Neutrophil (primary cell): ENCODE results near the gene LGALS13.

ENCODE experiments used
- H3K27ac ChIP-seq: fragments of 200-600 bp; sonication (generic); 2 replicates; pipeline ENCODE4 v1.5.1; 2016; ENCODE audit warnings: mild to moderate bottlenecking, moderate library complexity
- H3K27me3 ChIP-seq: fragments of 200-600 bp; sonication (generic); 2 replicates; pipeline ENCODE4 v1.6.0; 2016; ENCODE audit warnings: mild to moderate bottlenecking
- H3K36me3 ChIP-seq: fragments of 200-600 bp; sonication (generic); 2 replicates; pipeline ENCODE4 v1.5.1; 2017
- H3K4me1 ChIP-seq, 2 experiments: fragments of 200-600 bp in 1 of 2; sonication (generic) in 1 of 2; 1 replicate in 1 of 2; 2 replicates in 1 of 2; pipeline versions ENCODE4 v1.5.1 to v1.6.1; 2013 to 2016; ENCODE audit warnings: low read depth in 1 of 2, low read length in 1 of 2, mild to moderate bottlenecking in 1 of 2, moderate library complexity in 1 of 2; ENCODE audit not compliant: control insufficient read depth in 1 of 2, insufficient read depth in 1 of 2
- H3K4me3 ChIP-seq, 2 experiments: fragments of 200-600 bp in 1 of 2; sonication (generic) in 1 of 2; 1 replicate in 1 of 2; 2 replicates in 1 of 2; pipeline ENCODE4 v1.5.1; 2013 to 2016; ENCODE audit warnings: low read depth in 1 of 2, low read length in 1 of 2, mild to moderate bottlenecking in 1 of 2, moderate library complexity in 1 of 2
- H3K9me3 ChIP-seq: fragments of 200-600 bp; sonication (generic); 2 replicates; pipeline ENCODE4 v1.5.1; 2016
- TF ChIP-seq, protein P1 (sequence below): fragments of 200-600 bp; sonication (generic); IDR thresholded peaks from 2 replicates; pipeline ENCODE4 v1.5.1; 2016; ENCODE audit warnings: antibody characterized with exemption

LGALS13 gene

GRCh38 chr19:39582891-39583625, 19.3 kb upstream of the LGALS13 start:
- Histone ChIP-seq H3K4me1 (no peaks in the 10 kb centered on the region), H3K4me3 (no peak overlapping the region), H3K36me3 (no peaks in the 10 kb centered on the region), H3K9me3 (no peaks in the 10 kb centered on the region), H3K27ac (no peak overlapping the region), H3K27me3 (peaks cover 7% of the 10 kb centered on the region)
- TF ChIP-seq, protein P1, sequence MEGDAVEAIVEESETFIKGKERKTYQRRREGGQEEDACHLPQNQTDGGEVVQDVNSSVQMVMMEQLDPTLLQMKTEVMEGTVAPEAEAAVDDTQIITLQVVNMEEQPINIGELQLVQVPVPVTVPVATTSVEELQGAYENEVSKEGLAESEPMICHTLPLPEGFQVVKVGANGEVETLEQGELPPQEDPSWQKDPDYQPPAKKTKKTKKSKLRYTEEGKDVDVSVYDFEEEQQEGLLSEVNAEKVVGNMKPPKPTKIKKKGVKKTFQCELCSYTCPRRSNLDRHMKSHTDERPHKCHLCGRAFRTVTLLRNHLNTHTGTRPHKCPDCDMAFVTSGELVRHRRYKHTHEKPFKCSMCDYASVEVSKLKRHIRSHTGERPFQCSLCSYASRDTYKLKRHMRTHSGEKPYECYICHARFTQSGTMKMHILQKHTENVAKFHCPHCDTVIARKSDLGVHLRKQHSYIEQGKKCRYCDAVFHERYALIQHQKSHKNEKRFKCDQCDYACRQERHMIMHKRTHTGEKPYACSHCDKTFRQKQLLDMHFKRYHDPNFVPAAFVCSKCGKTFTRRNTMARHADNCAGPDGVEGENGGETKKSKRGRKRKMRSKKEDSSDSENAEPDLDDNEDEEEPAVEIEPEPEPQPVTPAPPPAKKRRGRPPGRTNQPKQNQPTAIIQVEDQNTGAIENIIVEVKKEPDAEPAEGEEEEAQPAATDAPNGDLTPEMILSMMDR, result no peak

GRCh38 chr19:39587496-39587895, 14.8 kb upstream of the LGALS13 start:
- H3K27me3 ChIP-seq, result peaks cover 7% of the 10 kb centered on the region
- no peaks in the 10 kb centered on the region for H3K36me3 ChIP-seq
- TF ChIP-seq, protein P1, result no peak
- H3K4me1 ChIP-seq, result no peaks in the 10 kb centered on the region
- H3K27ac ChIP-seq, result no peak overlapping the region
- H3K9me3 ChIP-seq, result no peaks in the 10 kb centered on the region
- no peak overlapping the region for H3K4me3 ChIP-seq

DNA sequence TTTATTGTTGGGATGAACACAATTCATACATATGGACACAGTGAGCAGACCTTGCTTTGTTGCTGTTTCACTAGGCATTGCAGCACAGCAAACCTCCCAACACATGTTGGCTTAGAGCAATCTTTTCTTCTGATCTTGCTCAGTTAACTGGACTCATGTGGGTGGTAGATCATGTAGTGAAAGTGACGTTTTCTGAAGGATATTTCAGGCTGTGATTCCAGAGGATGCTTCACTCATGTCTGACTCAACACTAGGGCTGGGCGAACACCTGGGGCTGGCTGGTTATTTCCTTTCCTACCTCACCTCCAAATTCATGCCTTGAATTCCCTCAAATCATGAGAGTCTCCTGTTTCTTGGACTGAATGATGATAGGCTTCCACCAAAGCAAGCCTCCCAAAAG, 14.3 kb upstream of the LGALS13 start:
- H3K4me1 ChIP-seq, result no peaks in the 10 kb centered on the region

GRCh38 chr19:39590265-39590664, 12.1 kb upstream of the LGALS13 start:
- H3K4me1 ChIP-seq, result no peaks in the 10 kb centered on the region
- H3K9me3 ChIP-seq, result no peaks in the 10 kb centered on the region
- H3K4me3 ChIP-seq, result no peak overlapping the region
- no peak overlapping the region for H3K27ac ChIP-seq
- H3K27me3 ChIP-seq, result peaks cover 8% of the 10 kb centered on the region
- H3K36me3 ChIP-seq, result no peaks in the 10 kb centered on the region
- TF ChIP-seq, protein P1, result no peak

More for the DNA sequence above, 14.3 kb upstream of the LGALS13 start:
- no peaks in the 10 kb centered on the region for H3K9me3 ChIP-seq
- H3K4me3 ChIP-seq, result no peak overlapping the region
- no peak overlapping the region for H3K27ac ChIP-seq
- TF ChIP-seq, protein P1, result no peak
- no peaks in the 10 kb centered on the region for H3K36me3 ChIP-seq
- H3K27me3 ChIP-seq, result peaks cover 7% of the 10 kb centered on the region

- Histone ChIP-seq H3K27me3 (peaks cover 4% of the 10 kb centered on the region), H3K9me3 (no peaks in the 10 kb centered on the region), H3K4me3 (no peak overlapping the region), H3K36me3 (no peaks in the 10 kb centered on the region), H3K27ac (no peak overlapping the region), H3K4me1 (no peaks in the 10 kb centered on the region)
- TF ChIP-seq, protein P1, result no peak
These were observed 9.9 kb upstream of the LGALS13 start for GRCh38 chr19:39592381-39592780.
